NCI-H2081 treated with DMSO at 0.1 percent for 48 hours (cell line): ENCODE measurements around the gene PANK3.
"Not testable (repeated sequence)": the region's sequence is repeated elsewhere in the genome, so short reads cannot be mapped to it uniquely, and the experiment has no call there.

Source experiments
- DNase-seq: peaks from one replicate; lab custom pipeline; 2025; lab: John Stamatoyannopoulos, UW

Gene PANK3

GRCh38 chr5:168578538-168579487, at the start of gene PANK3:
Gene PANK3, minus strand, starts transcription at chr5:168579368. Its CDS starts 85 bp downstream, at chr5:168579283.
- no peak for DNase-seq

DNA sequence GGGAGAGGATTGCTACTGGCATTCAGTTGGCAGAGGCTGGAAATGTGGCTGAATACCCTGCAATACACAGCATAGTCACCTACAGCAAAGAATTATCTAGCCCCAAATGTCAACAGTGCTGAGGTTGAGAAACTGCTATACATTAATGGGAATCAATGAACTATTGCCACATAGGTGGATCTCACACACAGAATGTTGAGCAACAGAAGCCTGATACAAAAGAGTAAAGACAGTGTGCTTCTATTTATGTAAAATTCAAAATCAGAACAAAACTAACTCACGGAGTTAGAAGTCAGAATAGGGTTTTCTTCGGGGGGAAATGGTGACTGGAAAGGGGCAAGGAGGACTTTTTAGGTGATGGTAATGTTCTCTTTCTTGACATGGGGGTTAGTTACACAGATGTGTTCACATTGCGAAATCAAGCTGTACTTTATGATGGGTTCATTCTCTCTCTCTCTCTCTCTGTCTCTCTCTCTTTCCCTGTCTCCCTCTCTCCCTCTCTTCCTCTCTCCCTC, 45.7 kb upstream of the PANK3 start:
- no peak for DNase-seq

GRCh38 chr5:168620807-168621206, 41.6 kb upstream of the PANK3 start:
- DNase-seq: no peak

GRCh38 chr5:168614661-168615060, 35.5 kb upstream of the PANK3 start:
- DNase-seq: no peak

GRCh38 chr5:168613996-168614395, 34.8 kb upstream of the PANK3 start:
- no peak for DNase-seq

GRCh38 chr5:168613396-168613795, 34.2 kb upstream of the PANK3 start:
- no peak for DNase-seq

- DNase-seq: no peak
These were observed 33.8 kb upstream of the PANK3 start for GRCh38 chr5:168612996-168613395.

DNA sequence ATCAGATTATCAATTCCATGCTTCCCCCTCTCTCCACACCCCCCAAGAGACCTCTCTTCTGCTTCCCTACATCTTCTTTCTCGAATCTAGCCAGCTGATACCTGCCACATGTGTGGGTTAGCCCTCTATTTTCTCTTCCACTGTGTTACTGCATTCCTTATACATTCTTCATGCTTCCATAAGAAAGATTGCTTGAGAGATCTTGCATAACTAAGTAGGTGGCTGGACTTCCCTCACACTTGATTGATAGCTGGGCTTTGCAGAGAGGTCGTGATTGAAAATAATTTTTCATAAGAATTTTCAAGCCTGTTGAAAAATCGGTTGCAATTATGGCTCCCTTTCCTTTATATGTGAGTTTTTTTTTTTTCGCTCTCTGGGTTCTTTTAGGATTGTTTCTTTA, 33.0 kb upstream of the PANK3 start:
- DNase-seq: no peak

DNA sequence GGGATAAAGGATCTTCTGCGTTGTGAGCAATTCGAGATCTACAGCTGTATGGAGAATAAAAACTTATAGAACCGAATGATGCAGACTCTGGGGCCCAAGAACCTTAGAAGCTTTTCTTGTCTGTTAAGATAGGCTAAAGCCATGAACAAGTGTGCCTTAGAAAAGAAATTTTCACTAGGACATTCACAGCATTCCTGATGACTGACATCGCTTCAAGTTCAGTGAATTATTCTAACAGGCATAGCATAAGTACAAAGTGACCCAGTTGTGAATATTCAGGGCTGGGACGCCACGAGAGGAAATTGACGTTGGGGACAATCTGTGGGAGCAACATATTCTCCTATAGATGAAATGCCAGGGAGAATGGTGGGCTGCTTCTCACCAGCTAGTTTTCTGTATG, 32.0 kb upstream of the PANK3 start:
- DNase-seq: no peak

DNA sequence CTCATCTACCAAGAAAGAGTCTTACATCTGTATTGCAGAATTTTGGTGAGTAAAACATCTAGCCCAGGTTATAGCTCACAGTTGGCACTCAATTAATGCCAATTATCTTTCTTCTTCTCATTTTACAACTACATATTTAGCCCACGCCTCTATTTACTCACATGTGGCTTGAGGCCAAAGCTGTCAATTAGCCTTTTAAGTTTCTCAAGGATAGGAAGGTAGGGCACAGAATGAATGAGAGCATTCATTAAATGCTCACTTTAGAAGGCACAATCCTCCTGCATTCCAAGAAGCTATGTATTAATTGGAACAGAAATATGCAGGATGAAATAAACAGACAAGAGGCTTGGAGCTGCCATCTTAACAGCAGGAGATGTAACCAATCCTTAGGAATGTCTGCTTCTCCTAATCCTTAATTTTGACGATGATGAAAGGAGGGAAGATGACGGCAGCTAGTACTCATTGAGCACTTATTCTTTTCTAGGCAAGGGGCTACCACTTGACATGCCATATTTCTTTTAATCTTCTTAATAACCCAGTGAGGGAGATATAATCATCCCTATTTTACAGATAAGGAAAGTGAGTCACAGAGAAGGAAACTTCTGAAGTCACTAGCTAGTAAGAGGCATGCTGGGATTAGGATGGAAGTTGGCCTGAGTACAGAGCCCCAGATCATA, 30.8 kb upstream of the PANK3 start:
- DNase-seq: no peak

- DNase-seq: no peak
These were observed 29.7 kb upstream of the PANK3 start for GRCh38 chr5:168608821-168609220.

- no peak for DNase-seq
These were observed 29.2 kb upstream of the PANK3 start for GRCh38 chr5:168608386-168608785.

- no peak for DNase-seq
These were observed 28.8 kb upstream of the PANK3 start for GRCh38 chr5:168607946-168608345.

- DNase-seq: no peak
These were observed 27.4 kb upstream of the PANK3 start for GRCh38 chr5:168606562-168606961.

DNA sequence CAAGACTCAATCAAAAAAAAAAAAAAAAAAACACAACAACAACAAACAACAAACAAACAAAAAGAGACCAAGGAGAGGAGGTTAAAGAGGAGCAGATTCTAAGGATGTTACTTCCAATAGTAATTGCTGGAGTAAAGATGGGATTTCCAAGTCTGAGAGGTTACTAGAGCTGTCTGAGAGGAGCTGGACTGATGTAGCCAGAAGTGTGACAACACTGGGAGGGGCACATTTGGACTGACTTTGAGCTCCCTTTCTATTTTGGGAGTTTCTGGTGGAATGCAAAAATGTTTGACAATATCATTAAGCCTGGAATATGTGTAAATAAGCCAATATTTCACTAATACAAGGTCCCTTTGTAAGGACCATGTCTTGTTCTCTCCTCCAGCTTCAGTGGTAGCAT, 25.3 kb upstream of the PANK3 start:
- DNase-seq: no peak

DNA sequence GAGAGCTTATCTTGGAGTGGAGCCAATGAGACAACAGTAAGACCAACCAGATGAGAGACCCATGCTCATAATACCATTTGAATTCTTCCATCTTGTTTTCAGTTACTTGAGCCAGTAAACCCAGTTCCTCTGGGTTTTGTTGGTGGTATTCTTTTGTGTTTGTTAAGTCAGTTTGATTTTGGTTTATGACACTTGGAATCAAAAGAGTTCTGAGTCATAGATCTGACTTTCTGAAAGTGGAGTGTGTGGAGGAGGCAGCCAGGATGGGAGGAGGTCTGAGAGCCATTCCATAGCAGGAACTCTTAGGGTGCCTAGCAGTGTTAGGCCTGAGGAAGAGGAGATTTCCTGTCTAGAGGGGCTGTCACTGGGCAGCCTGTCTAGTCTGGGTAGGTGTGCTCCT, 24.6 kb upstream of the PANK3 start:
- no peak for DNase-seq

DNA sequence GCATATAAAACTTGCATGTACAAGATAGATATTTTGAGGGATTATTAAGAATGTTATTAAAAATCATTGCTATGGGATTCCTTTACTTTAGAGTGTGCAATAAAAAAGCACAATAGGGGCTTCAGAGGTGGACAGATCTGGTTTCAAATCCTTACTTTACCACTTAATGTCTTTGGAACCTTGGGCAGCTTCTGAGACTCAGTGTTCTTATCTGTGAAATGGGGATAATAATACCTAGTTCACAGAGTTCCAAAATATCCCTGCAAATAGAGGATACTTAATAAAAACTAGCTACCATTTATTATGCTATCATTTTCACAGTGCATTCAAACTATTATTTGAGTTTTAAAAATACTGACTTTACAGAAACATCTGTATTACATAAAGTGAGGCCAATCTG, 23.3 kb upstream of the PANK3 start:
- DNase-seq: no peak

- no peak for DNase-seq
These were observed 22.8 kb upstream of the PANK3 start for GRCh38 chr5:168601972-168602371.

DNA sequence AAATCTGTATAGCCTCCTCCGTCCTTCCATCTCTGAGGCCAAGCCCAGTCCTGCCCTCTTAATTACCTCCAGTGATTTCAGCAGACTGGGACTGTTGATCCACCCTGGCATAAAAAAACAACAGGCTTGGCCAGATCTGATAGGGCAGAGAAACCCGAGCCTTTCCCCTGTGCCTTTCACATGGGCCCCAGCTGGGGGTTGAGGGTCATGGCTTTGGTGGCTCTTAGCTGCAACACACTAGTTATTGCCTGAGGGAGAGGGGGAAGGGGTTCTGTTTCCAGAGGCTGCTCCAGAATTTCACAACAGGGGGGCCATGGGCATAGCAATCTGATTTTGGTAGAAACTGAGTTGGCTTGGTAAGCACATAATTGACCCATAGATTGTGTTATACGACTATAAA, 21.2 kb upstream of the PANK3 start:
- DNase-seq: no peak

GRCh38 chr5:168599826-168600225, 20.7 kb upstream of the PANK3 start:
- DNase-seq: no peak

GRCh38 chr5:168598639-168599038, 19.5 kb upstream of the PANK3 start:
- DNase-seq: no peak

DNA sequence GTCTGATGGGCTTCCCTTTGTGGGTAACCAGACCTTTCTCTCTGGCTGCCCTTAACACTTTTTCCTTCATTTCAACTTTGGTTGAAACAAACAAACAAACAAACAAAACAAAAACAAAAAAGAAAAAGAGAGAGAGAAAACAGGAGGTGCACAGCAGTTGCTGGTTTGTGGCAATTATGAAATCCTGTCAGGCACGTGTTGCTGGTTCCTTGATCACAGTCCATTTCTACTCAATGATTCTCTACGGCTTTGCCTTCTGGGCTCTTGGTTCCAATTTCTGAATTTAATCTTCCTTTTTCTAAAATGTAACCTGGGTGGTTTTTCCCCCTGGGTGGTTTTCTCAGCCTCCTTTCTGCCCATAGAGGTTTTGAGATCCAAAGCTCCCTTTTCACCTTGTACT, 17.8 kb upstream of the PANK3 start:
- DNase-seq: no peak

- DNase-seq: not testable (repeated sequence)
These were observed 17.0 kb upstream of the PANK3 start for GRCh38 chr5:168596122-168596521.
